ENCODE data around the gene FKBP14. TPM values are rescaled to one million over a fixed set of nuclear protein-coding genes. Genes with fewer than 3 reads are reported as not detected.

The FKBP14 gene
- total and polyA plus RNA-seq, 4 donors = 4.9 to 25.9 (median 15.4) TPM

DNA sequence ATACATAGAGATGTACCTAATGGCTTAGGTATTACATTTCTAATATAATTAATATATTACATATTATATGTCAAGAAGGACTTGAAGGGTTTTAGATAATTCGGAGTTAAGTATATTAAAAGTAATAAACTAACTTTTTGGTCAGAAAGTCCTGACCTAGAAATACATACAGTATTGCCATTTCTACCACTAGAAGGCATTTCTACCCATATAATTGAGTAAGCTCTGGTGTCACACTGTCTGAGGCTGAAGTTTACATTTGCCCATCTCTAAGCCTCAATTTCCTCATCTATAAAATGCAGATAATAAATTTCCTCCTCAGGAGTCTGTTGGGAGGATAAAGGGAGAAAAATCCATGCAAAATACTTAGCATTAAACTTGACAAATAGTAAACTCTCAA lies 7.1 kb downstream of the FKBP14 start:
- DNase-seq = no peak
- intact Hi-C loops (cut with DNase I) = no loop called here
- Histone ChIP-seq H3K27ac (ENCODE audit: low read depth in 1 of 2, low read length in 2 of 2) (no peak overlapping the region), H3K4me1 (ENCODE audit: control insufficient read depth in 1 of 2, insufficient read depth in 2 of 2, low read length in 2 of 2) (no peaks in the 10 kb centered on the region), H3K36me3 (ENCODE audit: control insufficient read depth in 1 of 2, insufficient read depth in 2 of 2, low read length in 1 of 2) (no peaks in the 10 kb centered on the region), H3K9me3 (ENCODE audit: control insufficient read depth, low read length) (no peaks in the 10 kb centered on the region), H3K27me3 (ENCODE audit: control insufficient read depth in 1 of 2, insufficient read depth in 2 of 2, low read length in 1 of 2) (no peaks in the 10 kb centered on the region), H3K4me3 (ENCODE audit: low read length in 2 of 2) (no peak overlapping the region)
- ATAC-seq (ENCODE audit: low FRiP score) = no peak
- 85 to 91% methylated on average over 1 of the region's 1 CpG for WGBS, 2 donors

DNA sequence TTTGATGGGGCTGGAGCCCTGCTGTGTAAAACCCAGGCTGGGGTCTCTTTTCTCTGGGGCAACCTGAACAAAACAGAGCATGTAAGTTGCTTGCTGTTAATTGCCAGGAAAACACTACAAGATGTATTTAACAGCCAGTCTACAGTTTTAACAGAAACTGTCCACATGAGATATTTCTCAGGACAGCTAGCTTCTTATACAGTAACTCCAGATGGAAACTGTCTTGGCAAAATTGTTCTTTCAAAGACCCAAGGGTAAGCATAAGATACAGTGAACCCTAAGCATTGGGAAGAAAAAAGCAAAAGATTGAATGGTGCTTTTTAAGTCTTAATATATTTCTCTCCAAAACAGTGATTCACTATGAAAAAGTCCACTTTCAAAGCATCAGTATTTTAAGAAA lies 8.1 kb downstream of the FKBP14 start:
- Histone ChIP-seq H3K27me3 (ENCODE audit: control insufficient read depth in 1 of 2, insufficient read depth in 2 of 2, low read length in 1 of 2) (no peaks in the 10 kb centered on the region), H3K4me3 (ENCODE audit: low read length in 2 of 2) (no peak overlapping the region), H3K36me3 (ENCODE audit: control insufficient read depth in 1 of 2, insufficient read depth in 2 of 2, low read length in 1 of 2) (no peaks in the 10 kb centered on the region), H3K27ac (ENCODE audit: low read depth in 1 of 2, low read length in 2 of 2) (no peak overlapping the region), H3K9me3 (ENCODE audit: control insufficient read depth, low read length) (no peaks in the 10 kb centered on the region), H3K4me1 (ENCODE audit: control insufficient read depth in 1 of 2, insufficient read depth in 2 of 2, low read length in 2 of 2) (no peaks in the 10 kb centered on the region)
- intact Hi-C loops (cut with DNase I) = no loop called here
- ATAC-seq (ENCODE audit: low FRiP score) (no peak), DNase-seq (no peak)

DNA sequence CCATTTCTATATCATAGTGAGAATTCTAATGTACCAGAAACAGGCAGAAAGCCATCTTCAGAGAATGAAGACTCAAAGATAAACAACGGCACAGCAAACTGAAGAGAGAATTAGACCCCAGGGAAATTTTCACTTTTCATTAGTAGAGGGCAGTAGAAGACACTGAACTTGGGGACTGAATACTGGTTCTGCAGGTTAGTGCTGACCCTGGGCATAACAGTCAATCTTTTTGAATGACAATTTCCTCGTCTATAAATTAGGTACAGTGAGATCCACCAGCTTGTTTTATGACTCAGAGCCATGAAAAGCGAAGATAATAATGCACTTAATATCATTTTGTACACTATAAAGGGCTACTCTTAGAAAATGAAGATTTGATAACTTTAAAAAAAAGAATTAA lies 13.7 kb downstream of the FKBP14 start:
- ATAC-seq (ENCODE audit: low FRiP score) = no peak
- WGBS, 2 donors = 86 to 91% methylated on average over 3 of the region's 3 CpGs
- H3K27me3 ChIP-seq (ENCODE audit: control insufficient read depth in 1 of 2, insufficient read depth in 2 of 2, low read length in 1 of 2) = no peaks in the 10 kb centered on the region

DNA sequence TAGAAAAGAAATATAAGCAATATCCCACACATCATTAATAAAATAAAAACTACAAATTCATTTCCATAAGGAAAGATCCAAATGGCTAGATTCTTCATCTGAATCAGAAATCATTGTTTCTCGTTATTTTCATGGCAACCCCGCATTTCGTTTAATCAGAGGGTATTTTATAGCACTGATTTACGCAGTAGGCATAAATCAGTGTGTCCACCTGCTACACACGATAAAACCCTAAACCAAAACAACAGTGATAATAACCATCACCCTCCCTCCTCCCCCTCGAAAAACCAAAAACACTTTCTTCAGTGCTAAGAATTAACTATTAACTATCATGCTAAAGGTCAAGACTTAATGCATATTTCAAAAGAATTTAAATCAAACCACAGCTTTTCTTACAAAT lies 16.5 kb downstream of the FKBP14 start:
- H3K27ac ChIP-seq (ENCODE audit: low read depth in 1 of 2, low read length in 2 of 2) = no peak overlapping the region
- no peaks in the 10 kb centered on the region for H3K4me1 ChIP-seq (ENCODE audit: control insufficient read depth in 1 of 2, insufficient read depth in 2 of 2, low read length in 2 of 2)
- no peaks in the 10 kb centered on the region for H3K27me3 ChIP-seq (ENCODE audit: control insufficient read depth in 1 of 2, insufficient read depth in 2 of 2, low read length in 1 of 2)
- no peaks in the 10 kb centered on the region for H3K9me3 ChIP-seq (ENCODE audit: control insufficient read depth, low read length)
- intact Hi-C loops (cut with DNase I) = no loop called here
- no peaks in the 10 kb centered on the region for H3K36me3 ChIP-seq (ENCODE audit: control insufficient read depth in 1 of 2, insufficient read depth in 2 of 2, low read length in 1 of 2)
- no peak for ATAC-seq (ENCODE audit: low FRiP score)
- H3K4me3 ChIP-seq (ENCODE audit: low read length in 2 of 2) = no peak overlapping the region
- 83 to 86% methylated on average over 6 of the region's 6 CpGs for WGBS, 2 donors
- DNase-seq = no peak

More for the DNA sequence above, 13.7 kb downstream of the FKBP14 start:
- Histone ChIP-seq H3K4me1 (ENCODE audit: control insufficient read depth in 1 of 2, insufficient read depth in 2 of 2, low read length in 2 of 2) (no peaks in the 10 kb centered on the region), H3K4me3 (ENCODE audit: low read length in 2 of 2) (no peak overlapping the region), H3K27ac (ENCODE audit: low read depth in 1 of 2, low read length in 2 of 2) (no peak overlapping the region), H3K9me3 (ENCODE audit: control insufficient read depth, low read length) (no peaks in the 10 kb centered on the region), H3K36me3 (ENCODE audit: control insufficient read depth in 1 of 2, insufficient read depth in 2 of 2, low read length in 1 of 2) (no peaks in the 10 kb centered on the region)
- intact Hi-C loops (cut with DNase I) = no loop called here
- no peak for DNase-seq

DNA sequence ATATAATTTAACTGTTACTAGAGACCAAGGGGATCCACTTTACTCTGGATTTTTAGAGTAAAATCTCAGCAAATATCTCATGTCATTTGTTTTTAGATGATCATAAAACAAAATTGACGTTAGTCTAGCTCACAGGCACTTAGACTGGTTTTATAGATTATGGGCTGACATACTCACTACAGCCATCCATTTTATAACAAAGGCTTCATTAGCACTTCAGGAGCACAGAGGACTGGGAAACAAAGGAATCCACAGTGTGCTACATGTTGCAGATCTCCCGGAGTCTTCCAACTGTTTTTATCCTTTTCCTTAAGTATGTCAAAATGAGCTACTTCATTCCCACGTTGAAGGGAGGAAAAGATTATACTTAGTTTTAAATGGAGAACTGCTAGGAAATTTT lies 21.0 kb downstream of the FKBP14 start:
- ATAC-seq (ENCODE audit: low FRiP score) (no peak), DNase-seq (no peak)
- Histone ChIP-seq H3K4me1 (ENCODE audit: control insufficient read depth in 1 of 2, insufficient read depth in 2 of 2, low read length in 2 of 2) (no peaks in the 10 kb centered on the region), H3K9me3 (ENCODE audit: control insufficient read depth, low read length) (no peaks in the 10 kb centered on the region), H3K27me3 (ENCODE audit: control insufficient read depth in 1 of 2, insufficient read depth in 2 of 2, low read length in 1 of 2) (no peaks in the 10 kb centered on the region), H3K36me3 (ENCODE audit: control insufficient read depth in 1 of 2, insufficient read depth in 2 of 2, low read length in 1 of 2) (no peaks in the 10 kb centered on the region), H3K27ac (ENCODE audit: low read depth in 1 of 2, low read length in 2 of 2) (no peak overlapping the region), H3K4me3 (ENCODE audit: low read length in 2 of 2) (no peak overlapping the region)
- 65 to 66% methylated on average over 3 of the region's 3 CpGs for WGBS, 2 donors
- intact Hi-C loops (cut with DNase I) = no loop called here

DNA sequence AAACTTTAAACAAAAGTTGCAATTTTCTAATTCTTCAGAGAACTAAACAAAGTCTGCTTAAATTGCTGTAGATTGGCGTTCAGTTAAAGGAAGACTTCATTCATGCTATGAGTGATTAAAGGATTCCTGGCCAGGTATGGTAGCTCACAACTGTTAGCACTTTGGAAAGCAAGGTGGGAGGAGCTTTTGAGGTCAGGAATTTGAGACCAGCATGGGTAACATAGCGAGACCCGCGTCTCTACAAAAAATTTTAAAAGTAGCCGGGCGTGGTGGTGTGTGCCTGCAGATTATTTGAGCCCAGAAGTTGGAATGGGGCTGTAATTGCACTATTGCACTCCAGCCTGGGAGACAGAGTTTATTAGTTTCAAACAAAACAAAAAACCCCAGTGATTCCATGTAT lies 23.4 kb downstream of the FKBP14 start:
- no peak for ATAC-seq (ENCODE audit: low FRiP score)
- no peaks in the 10 kb centered on the region for H3K9me3 ChIP-seq (ENCODE audit: control insufficient read depth, low read length)
- 74 to 75% methylated on average over 6 of the region's 6 CpGs for WGBS, 2 donors
- H3K36me3 ChIP-seq (ENCODE audit: control insufficient read depth in 1 of 2, insufficient read depth in 2 of 2, low read length in 1 of 2) = no peaks in the 10 kb centered on the region
- H3K4me1 ChIP-seq (ENCODE audit: control insufficient read depth in 1 of 2, insufficient read depth in 2 of 2, low read length in 2 of 2) = no peaks in the 10 kb centered on the region
- no peak for DNase-seq
- no peak overlapping the region for H3K4me3 ChIP-seq (ENCODE audit: low read length in 2 of 2)
- no peak overlapping the region for H3K27ac ChIP-seq (ENCODE audit: low read depth in 1 of 2, low read length in 2 of 2)
- intact Hi-C loops (cut with DNase I) = no loop called here
- H3K27me3 ChIP-seq (ENCODE audit: control insufficient read depth in 1 of 2, insufficient read depth in 2 of 2, low read length in 1 of 2) = no peaks in the 10 kb centered on the region

DNA sequence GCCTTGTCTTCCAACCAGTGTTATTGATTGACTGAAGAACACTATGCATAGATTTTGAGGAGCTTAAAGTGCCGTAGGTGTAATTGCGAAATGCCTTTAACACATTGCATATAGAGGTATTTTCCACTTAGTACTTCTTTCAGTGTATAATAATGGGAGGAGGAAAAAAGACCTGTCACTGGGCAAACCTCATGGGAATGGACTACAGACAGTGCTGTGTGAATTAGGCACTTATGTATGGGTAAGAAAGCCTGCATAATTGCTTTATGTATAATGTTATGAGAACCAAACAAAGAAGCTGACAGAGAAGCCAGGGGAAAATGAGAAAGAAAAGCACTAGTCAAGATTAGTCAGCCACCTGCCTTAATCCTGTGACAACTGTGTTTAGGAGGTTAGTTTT lies 24.5 kb downstream of the FKBP14 start:
- H3K9me3 ChIP-seq (ENCODE audit: control insufficient read depth, low read length) = no peaks in the 10 kb centered on the region

DNA sequence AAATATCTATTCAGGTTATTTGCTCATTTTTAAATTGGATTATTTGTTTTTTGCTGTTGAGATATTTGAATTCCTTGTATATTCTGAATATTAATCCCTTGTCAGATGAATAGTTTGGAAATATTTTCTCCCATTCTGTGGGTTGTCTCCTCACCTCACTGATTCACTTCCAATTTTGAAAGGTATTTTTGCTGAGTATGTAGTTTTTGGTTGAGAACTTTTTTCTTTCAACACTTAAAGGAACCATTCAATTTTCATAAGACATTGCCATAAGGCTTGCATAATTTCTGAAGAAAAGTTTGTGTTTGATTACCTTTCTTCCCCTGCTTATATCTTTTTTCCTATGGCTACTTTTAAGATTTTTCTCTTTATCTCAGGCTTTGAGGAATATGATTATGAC lies 28.0 kb downstream of the FKBP14 start:
- DNase-seq (no peak), ATAC-seq (ENCODE audit: low FRiP score) (no peak)
- no peaks in the 10 kb centered on the region for H3K4me1 ChIP-seq (ENCODE audit: control insufficient read depth in 1 of 2, insufficient read depth in 2 of 2, low read length in 2 of 2)
- no peaks in the 10 kb centered on the region for H3K27me3 ChIP-seq (ENCODE audit: control insufficient read depth in 1 of 2, insufficient read depth in 2 of 2, low read length in 1 of 2)
- intact Hi-C loops (cut with DNase I) = no loop called here
- H3K36me3 ChIP-seq (ENCODE audit: control insufficient read depth in 1 of 2, insufficient read depth in 2 of 2, low read length in 1 of 2) = no peaks in the 10 kb centered on the region
- no peak overlapping the region for H3K4me3 ChIP-seq (ENCODE audit: low read length in 2 of 2)
- H3K27ac ChIP-seq (ENCODE audit: low read depth in 1 of 2, low read length in 2 of 2) = no peak overlapping the region
- H3K9me3 ChIP-seq (ENCODE audit: control insufficient read depth, low read length) = peaks cover 1% of the 10 kb centered on the region

More for the DNA sequence above, 24.5 kb downstream of the FKBP14 start:
- intact Hi-C loops (cut with DNase I) = no loop called here
- Histone ChIP-seq H3K4me1 (ENCODE audit: control insufficient read depth in 1 of 2, insufficient read depth in 2 of 2, low read length in 2 of 2) (no peaks in the 10 kb centered on the region), H3K27ac (ENCODE audit: low read depth in 1 of 2, low read length in 2 of 2) (no peak overlapping the region), H3K27me3 (ENCODE audit: control insufficient read depth in 1 of 2, insufficient read depth in 2 of 2, low read length in 1 of 2) (no peaks in the 10 kb centered on the region), H3K36me3 (ENCODE audit: control insufficient read depth in 1 of 2, insufficient read depth in 2 of 2, low read length in 1 of 2) (no peaks in the 10 kb centered on the region), H3K4me3 (ENCODE audit: low read length in 2 of 2) (no peak overlapping the region)
- WGBS, 2 donors = 97 to 98% methylated on average over 2 of the region's 2 CpGs
- DNase-seq (no peak), ATAC-seq (ENCODE audit: low FRiP score) (no peak)

DNA sequence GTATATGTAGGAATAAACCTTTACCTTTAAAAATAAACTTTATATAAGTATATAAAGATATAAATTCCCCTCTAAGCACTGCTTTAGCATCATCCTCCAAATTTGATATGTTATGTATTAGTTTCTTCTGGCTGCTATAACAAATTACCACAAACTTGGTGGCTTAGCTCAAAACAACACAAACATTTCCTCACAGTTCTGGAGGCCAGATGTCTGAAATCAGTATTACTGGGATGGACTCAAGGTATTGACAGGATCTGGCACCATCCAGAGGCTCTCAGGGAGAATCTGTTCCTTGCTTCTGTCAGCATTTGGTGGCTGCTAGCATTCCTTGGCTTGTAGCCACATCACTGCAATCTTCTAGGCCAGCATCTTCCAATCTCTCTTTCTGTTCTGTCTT lies 30.2 kb downstream of the FKBP14 start:
- Histone ChIP-seq H3K4me1 (ENCODE audit: control insufficient read depth in 1 of 2, insufficient read depth in 2 of 2, low read length in 2 of 2) (no peaks in the 10 kb centered on the region), H3K27ac (ENCODE audit: low read depth in 1 of 2, low read length in 2 of 2) (no peak overlapping the region), H3K4me3 (ENCODE audit: low read length in 2 of 2) (no peak overlapping the region), H3K27me3 (ENCODE audit: control insufficient read depth in 1 of 2, insufficient read depth in 2 of 2, low read length in 1 of 2) (no peaks in the 10 kb centered on the region), H3K9me3 (ENCODE audit: control insufficient read depth, low read length) (peaks cover 2% of the 10 kb centered on the region), H3K36me3 (ENCODE audit: control insufficient read depth in 1 of 2, insufficient read depth in 2 of 2, low read length in 1 of 2) (no peaks in the 10 kb centered on the region)
- intact Hi-C loops (cut with DNase I) = no loop called here
- no peak for ATAC-seq (ENCODE audit: low FRiP score)
- DNase-seq = no peak

DNA sequence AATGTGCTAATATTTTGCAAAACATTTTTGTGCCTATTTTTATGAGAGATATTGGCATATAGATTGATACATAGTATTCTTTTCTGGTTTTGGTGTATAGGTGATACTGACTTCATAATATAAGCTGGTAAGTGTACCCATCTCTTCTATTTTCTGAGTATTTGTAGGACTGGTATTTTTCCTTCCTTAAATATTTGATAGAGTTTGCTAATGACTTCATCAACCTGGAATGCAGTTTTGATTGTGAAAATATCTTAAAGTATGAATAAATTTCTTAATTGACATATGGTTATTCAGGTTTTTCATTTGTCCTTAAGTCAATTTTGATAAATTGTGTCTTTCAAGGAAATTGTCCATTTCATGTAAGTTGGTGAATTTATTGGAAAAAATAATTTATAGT lies 30.9 kb downstream of the FKBP14 start:
- ATAC-seq (ENCODE audit: low FRiP score) (no peak), DNase-seq (no peak)
- no peak overlapping the region for H3K4me3 ChIP-seq (ENCODE audit: low read length in 2 of 2)
- no peaks in the 10 kb centered on the region for H3K4me1 ChIP-seq (ENCODE audit: control insufficient read depth in 1 of 2, insufficient read depth in 2 of 2, low read length in 2 of 2)
- no peaks in the 10 kb centered on the region for H3K27me3 ChIP-seq (ENCODE audit: control insufficient read depth in 1 of 2, insufficient read depth in 2 of 2, low read length in 1 of 2)
- H3K36me3 ChIP-seq (ENCODE audit: control insufficient read depth in 1 of 2, insufficient read depth in 2 of 2, low read length in 1 of 2) = no peaks in the 10 kb centered on the region
- intact Hi-C loops (cut with DNase I) = no loop called here
- peaks cover 2% of the 10 kb centered on the region for H3K9me3 ChIP-seq (ENCODE audit: control insufficient read depth, low read length)
- H3K27ac ChIP-seq (ENCODE audit: low read depth in 1 of 2, low read length in 2 of 2) = no peak overlapping the region
